COLO829 (cell line): ENCODE data around the gene SNRNP200.
"Not testable (repeated sequence)": the region's sequence is repeated elsewhere in the genome, so short reads cannot be mapped to it uniquely, and the experiment has no call there.

Source experiments
- DNase-seq: peaks from one replicate; pipeline ENCODE4 v3.0.0; 2012; ENCODE audit warnings: low spot score

SNRNP200 gene

DNA sequence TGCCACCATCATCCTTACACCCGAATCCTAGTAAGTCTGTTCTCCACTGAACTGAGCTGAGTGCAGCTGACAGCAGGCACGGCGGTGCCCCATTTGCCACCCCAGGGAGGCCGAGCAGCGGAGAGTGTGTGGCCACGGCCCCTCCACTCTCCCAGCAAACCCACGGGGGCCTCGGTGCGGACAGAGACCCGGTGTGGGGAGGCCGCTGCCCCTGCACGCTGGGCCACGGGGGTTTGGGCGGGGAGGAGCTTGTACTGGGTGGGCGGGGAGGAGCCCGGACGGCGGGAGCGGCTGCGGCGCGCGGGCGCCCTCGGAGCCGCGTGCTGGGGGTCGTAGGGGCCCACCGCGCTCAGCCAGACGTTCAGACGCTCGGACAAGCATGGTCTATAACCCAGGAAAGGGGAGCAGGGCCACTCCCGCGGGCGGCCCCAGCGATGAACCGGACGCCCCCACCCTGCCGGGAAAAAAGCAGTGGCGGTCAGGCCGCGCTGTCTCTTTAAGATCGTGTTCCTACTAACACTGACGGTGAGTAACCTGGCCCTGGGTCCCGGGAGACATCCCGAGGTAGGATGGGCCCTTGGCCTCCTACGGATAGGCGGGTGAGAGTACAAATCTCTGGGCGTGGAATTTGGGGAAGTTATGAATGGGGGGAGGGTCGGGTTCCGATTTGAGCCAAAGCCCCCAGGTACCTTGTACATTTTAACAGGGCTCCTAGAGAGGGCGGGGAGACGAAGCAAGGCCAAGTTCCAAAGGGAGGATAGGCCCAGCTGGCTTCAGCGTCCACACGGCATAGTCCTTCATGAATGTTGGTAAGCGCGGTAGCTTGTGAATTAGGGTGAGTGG is 19.9 kb upstream of the SNRNP200 start, which contains the start of gene ITPRIPL1:
TSS of gene ITPRIPL1 (plus strand) at position 277 of the 843 bp plus-strand sequence. CDS start at position 800, 523 bp downstream.
- DNase-seq: no peak

DNA sequence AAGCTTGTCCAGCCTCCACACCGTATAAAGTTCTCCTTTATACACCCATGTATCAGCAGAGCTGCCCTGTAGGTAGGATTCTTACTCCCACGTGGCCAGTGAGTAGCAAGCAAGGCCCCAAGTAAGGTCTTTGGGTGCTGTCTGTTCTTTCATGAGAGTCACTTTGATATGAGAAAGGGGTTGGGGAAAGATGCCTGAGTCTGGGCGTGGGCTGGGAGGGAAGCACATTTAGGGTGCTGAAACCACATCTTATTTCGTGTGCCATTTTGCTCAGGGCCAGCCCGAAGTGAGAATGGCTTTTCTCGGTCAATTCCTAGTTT is 19.3 kb upstream of the SNRNP200 start:
- no peak for DNase-seq

DNA sequence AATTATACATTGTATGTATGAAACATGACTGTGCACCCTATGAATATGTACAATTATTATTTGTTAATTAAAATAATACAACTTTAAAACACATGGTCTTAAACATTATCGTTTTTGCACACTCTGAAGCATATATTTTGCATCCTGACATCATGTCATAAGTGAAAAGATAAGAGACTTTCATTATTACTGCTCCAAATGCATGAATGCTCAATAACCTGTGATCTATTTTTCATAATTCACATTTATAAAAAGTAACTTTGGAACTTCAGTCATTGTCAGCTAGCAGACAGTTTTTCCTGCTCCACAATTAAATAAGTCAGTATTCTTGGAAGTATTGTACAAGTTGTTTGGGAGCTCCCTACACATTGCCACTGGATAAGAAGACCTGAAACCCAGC is 18.5 kb upstream of the SNRNP200 start:
- no peak for DNase-seq

DNA sequence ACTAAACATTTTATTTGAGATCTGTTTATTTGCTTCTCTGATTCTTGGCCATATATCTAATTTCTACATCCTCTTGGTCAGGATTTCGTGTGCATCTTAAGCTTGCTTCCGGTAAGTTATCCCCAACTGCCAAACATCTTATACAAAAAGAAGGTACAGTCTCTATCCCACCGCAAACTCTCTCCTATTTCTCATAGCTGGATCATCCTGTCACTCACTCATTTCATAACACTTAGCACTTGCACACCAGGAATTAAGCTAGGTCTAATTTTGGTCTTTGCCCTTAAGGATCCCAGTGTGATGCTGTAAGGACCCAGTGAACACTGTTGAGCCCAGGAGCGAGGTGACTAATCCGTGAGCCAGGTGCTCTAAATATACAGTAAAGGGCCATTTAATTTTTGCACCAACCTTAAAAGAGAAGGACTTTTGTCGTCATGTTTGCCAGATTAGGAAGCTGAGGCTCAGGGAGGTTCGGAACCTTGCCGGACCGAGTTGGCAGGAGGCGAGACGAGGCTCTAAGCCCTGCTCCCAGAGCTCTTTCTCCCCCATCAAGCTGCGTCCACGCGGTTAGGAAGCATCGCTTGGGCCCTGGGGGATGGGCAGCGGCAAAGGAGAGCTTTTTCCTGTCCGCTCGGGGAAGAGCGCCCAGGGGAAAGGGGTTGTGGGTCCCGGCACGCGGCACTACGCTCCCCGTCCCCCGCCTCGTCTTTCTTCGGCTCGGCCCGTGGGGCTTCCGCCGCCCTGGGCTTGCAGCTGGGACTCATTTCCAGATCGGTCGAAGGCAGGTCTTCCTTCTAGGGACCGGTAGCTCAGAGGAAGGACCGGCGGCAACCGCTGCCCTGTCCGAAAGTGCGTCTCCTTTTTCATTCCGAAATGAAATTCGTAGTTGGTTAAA is 15.6 kb upstream of the SNRNP200 start:
- no peak for DNase-seq

DNA sequence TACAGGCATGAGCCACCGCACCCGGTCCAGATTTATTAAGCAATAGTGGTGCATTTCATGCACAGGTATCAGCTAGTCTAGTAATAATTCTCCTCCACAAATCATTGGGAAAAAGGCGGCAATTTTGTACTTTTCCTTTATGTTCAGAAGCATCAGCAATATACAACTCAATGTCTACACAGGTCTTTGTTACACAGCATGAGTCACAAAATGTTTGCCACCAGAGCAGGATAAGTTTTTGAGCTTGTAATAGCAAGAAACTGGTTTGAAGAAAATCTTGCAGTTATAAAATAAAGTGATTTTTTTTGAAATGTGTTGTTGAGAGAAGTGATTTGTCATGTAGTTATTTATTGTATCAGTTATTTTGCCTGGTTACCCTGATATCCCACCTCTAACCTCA is 15.0 kb upstream of the SNRNP200 start:
- no peak for DNase-seq

DNA sequence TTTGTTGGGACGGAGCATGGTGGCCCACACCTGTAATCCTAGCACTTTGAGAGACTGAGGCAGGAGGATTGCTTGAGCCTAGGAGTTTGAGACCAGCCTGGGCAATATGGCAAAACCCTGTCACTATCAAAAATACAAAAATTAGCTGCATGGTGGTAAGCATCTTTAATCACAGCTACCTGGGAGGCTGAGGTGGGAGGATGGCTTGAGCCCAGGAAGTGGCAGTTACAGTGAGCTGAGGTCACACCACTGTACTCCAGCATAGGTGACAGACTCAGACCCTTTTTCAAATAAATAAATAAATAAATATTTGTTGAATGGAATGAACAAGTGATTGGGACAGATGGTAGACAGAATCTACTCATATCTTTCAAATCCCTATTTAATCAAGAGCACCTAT is 14.1 kb upstream of the SNRNP200 start:
- DNase-seq: no peak

DNA sequence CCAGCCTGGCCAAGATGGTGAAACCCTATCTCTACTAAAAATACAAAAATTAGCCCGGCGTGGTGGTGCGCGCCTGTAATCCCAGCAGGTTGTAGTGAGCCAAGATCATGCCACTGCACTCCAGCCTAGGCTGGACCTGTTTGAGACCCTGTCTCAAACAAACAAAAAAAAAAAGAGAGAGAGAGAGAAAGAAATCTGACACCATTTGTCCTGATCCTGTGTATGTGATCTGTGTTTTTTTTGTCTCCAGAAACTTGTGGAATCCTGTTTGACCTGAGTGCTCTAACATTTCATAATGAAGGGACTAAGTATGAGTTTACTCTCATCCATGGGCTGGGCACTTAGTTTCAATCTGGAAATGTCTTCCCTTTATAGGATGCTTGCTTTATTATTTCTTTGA is 13.4 kb upstream of the SNRNP200 start:
- no peak for DNase-seq

DNA sequence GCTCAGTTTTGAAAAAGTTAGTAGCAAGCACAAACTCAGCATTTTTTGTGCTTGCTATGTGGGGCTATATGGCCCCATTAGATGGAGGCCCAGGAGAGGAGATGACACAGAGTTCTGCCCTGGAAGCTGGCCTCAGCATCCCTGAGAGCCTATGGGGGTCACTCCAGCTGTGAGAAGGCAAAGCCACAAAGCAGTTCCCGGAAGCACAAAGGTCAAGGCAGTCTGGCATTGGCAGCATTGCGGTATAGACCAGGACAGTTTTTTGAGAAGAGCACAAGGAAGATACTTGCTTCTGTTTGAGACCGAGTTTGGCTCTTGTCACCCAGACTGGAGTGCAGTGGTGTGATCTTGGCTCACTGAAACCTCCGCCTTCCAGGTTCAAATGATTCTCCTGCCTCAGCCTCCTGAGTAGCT is 12.2 kb upstream of the SNRNP200 start:
- DNase-seq: no peak

DNA sequence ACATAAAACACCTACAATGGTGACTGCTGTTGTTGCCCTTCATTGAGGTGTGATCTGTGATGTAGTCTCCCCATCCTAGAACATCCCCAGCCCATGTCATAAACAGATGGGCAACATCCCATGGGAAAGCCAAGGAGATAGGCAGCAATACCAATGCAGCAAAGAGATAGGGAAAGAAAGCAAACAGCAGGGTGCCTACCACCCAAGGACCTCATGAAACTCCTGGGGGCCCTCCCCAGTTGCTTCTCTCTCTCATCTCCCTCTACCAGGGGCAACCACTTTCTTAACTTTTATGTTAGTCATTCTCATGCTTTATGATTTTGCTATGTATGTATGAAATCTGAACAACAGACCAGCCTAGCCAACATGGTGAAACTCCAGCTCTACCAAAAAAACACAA is 11.7 kb upstream of the SNRNP200 start:
- DNase-seq: no peak

DNA sequence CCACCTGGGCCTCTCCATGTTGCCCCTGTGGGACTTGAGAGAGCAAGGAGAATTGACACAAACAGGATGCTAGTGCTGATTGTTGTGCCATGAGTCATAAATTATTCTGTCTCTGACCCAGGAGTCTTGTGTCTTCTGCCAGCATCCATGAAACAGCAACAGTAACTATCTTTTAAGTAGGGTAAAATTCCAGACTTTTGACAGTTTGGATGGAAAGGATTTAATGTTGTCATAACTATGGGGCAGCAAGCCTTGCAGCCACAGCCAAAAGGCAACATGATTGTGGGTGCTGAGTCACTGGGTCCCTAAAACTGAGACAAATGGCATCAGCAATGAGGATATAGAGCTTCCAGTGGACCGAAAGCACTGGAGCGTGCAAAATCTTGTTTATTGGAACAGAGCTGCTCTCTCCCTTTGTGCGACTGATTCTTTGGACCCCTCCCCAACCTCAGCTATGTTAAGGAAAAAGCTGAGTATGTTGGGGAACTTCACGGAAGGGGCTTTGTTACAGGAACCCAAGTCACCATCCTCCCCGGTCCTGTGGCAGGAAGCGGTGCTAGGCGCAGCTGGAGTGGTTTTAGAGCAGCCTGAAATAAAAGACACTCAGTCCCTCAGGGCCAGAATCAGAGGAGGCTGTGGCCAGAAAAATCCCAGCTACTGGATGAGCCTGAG is 10.2 kb upstream of the SNRNP200 start:
- no peak for DNase-seq

DNA sequence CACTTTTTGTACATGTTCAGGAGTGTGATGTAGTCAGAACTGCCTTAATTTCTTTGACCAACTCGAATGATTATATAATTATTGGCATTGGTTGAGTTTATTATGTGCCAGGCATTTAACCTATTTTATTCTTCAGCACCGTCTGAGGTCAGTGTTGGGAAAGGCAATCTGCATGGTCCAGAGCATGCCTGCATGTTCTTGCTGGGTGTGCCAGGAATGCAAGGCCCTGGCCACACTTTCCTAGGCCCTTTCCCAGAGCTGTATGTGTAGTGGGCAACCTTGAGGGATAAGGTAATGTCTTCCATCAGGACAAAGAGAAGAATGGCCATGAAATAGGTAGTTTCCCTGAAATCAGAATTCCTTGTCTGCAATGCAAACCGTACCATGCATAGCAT is 9.7 kb upstream of the SNRNP200 start:
- DNase-seq: no peak

DNA sequence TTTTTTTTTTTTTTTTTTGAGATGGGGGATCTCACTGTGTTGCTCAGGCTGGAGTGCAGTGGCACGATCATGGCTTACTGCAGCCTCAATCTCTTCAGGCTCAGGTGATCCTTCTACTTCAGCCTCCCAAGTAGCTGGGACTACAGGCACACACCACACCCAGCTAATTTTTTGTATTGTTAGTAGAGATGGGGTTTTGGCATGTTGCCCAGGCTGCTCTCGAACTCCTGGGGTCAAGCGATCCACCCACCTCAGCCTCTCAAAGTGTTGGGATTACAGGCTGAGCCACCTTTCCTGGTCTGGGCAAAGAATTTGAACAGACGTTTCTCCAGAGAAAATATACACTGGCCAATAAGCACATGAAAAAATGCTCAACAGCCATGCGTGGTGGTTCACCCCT is 2.9 kb upstream of the SNRNP200 start:
- no peak for DNase-seq

DNA sequence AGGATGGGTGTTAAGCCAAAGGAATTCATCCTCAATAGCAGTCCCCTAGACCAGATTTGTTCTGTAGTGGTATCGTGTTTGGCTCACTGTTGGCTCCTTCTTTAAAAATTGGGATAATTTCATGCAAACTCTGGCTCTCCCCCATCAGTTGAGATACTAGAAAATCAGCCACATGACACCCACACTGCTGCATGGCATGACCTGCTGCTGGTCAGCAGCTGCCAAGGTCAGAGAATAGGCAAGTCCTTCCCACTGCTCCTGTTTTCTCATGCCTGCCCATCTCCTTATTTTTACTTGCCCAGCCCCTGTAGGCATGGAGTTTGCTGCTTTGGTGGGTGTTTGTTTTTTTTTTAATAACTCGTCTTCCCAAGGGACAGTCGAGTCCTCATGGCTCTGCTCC is 1.0 kb upstream of the SNRNP200 start:
- DNase-seq: no peak

DNA sequence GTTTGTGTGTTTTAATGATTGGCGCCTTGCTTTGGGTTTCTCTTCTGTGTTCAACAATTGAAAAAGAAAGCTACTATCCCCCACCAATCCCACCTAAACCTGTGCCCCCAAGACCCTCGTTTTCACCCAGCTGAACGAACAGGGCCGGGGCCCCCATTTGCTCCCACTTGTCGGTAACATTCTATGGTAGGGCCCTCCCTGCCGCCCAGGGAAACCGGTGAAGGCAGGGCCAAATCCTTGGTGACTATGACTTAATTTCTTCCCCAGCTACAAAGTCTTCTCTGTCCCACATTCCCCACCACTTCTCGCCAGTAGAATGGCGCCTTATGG is 598 bp upstream of the SNRNP200 start:
- DNase-seq: no peak

DNA sequence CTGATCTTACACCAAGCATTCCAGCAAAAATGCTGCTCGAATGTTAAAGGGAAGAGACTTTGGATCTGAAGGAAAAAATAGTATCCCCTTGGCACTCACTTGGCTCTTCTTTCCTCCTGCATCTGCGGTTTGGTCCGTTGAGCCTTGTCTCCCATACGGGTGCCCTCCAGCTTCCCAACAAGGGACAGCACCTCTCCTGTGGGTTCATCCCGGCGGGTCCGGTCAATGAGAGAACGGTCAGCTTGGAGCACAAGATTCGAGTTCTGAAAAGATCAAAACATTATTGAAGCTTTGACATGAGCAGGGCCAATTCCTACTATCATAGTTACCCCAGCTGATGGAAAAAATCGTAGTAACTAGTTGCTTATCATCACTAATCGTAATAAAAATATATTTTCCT is 740 bp downstream of the SNRNP200 start:
- DNase-seq: no peak

DNA sequence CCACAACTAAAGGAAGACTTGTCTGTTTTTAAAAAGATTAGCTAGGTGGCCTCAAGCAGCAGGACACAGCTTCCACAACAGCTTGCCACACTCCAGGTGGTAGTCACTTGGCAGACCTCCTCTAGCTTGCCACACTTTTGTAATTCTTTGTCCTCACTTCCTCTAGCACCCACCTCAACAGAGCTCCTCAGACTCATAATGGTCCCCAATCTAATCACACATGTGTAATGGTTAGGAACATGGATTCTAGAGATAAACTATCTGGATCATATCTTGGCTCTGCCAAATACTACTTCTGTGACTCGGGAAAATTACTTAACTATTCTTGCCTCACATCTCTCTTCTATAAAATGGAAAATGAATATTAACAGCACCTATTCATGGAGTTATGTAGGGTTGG is 3.5 kb downstream of the SNRNP200 start:
- DNase-seq: no peak

DNA sequence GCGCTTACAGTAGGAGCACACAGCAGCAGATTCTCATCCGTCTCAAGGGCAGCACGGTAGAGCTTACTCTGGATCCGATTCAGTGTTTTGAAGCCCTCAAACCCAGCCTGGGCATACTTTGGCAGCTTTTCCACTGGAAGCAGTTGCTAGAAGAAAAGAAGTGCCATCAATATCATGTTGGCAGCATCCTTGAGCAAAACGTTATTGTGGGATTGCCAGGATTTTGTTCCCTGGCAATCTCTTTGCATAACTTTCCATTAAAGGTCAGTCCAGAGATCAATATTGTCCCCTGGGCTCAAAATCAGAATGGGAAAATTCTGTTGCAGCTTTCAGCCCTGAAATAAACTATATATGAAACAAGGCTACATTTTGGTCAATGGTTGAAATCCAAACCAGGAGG is 8.4 kb downstream of the SNRNP200 start:
- no peak for DNase-seq

DNA sequence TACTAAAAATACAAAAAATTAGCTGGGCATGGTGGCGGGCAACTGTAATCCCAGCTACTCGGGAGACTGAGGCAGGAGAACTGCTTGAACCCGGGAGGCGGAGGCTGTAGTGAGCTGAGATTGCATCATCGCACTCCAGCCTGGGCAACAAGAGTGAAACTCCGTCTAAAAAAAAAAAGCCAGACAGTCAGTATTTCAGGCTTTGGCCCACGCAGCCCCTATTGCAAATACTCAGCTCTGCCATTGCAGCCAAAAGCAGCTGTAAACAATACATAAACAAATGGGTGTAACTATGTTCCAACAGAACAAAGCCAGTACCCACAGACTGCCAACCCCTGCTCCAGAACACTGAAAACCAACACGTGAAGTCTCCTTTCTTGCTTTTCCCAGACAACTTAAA is 11.1 kb downstream of the SNRNP200 start:
- not testable (repeated sequence) for DNase-seq

DNA sequence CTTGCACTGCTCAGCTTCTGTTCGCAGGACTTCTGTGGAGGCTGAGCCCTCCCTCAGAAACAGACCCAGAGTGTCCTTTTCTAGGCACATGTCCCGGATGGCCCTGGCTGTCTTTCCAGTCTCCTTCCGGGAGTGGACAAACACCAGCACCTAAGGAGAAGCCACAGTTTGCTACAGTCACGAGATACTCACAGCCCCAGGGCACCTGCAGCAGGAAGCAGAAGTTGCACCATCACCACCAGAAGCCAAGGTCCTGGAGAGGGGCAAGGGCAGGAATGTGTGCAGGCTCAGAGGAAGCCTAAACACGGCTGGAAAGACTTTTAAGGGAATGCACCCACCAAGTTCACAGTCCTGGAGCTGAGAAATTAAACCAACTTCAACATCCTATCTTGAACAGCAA is 13.6 kb downstream of the SNRNP200 start:
- no peak for DNase-seq

DNA sequence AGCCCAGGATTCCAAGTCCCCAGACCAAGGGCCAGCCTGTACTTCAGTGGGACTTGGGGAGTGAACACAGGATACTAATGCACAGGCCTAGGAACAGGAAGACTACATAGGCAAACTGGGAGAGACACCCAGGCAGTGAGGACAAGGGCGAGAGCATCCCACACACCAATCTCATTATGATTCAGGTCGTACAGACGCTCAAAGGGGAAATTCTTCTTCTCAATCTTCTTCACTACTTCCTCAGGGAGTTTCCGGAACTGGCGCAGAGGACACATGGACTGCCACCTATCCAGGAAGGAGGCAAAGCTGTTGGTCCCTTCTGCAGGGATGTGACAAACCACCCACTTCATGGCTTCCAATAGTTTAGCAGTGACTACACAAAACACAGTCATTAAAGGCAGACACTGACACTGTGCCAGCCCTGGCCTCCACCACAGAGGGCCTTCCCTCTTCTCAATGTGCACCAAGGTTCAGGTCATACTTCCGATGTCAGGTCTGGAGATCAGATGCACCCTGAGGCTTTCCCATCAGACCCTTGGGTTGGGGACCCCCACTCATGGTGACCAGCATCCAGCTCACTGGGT is 18.0 kb downstream of the SNRNP200 start:
- DNase-seq: no peak

DNA sequence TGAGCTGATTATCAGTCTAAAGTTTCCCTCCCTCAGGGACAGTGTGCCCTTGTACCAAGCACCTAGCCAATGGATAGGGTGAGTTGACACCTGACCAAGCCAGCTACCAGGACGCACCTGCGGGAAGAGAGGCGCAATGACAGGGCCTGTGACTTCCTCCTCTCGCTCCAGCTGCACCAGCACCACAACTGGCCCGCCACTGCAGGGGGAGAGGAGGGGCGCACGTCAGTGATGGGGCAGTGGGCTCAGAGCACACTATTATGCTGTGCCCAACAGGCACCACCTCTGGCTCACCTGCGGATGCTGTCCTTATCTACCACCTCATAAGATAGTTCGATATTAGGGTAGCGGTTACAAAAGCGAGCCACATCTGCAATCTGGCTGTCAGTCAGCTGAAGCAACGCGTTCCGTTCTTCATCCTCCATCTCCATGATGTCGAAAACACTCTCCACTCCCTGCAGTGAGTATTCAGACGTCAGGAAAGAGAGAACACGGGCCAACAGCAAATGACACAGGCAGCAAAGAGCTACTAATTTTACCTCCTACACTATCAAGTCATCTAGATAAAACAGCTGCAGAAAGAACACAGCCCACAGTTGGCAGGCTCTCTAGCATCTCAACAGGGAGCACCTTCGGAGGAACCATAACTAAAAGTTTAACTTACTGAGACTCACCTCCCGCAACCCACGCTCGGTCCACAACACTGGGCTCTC is 28.4 kb downstream of the SNRNP200 start:
- no peak for DNase-seq
